ENCODE measurements around the gene SSBP3.

Gene SSBP3

GRCh38 chr1:54371038-54371941, 34.9 kb downstream of the SSBP3 start:
- DNase-seq: no peak

GRCh38 chr1:54370287-54370989, 35.8 kb downstream of the SSBP3 start:
- no peak for DNase-seq

GRCh38 chr1:54367613-54368012, 38.6 kb downstream of the SSBP3 start:
- no peak for DNase-seq

- no peak for DNase-seq
Observed at GRCh38 chr1:54365847-54366246, 40.3 kb downstream of the SSBP3 start.

GRCh38 chr1:54365398-54365797, 40.8 kb downstream of the SSBP3 start:
- no peak for DNase-seq

- DNase-seq: no peak
Observed at GRCh38 chr1:54364995-54365394, 41.2 kb downstream of the SSBP3 start.

GRCh38 chr1:54364582-54364981, 41.6 kb downstream of the SSBP3 start:
- DNase-seq: no peak

- no peak for DNase-seq
Observed at GRCh38 chr1:54363925-54364324, 42.3 kb downstream of the SSBP3 start.

GRCh38 chr1:54362881-54363340, 43.3 kb downstream of the SSBP3 start:
- DNase-seq: no peak

GRCh38 chr1:54361342-54361741, 44.9 kb downstream of the SSBP3 start:
- DNase-seq: no peak

- no peak for DNase-seq
Observed at GRCh38 chr1:54360165-54361005, 45.8 kb downstream of the SSBP3 start.

GRCh38 chr1:54359393-54360162, 46.6 kb downstream of the SSBP3 start:
- no peak for DNase-seq

- DNase-seq: no peak
Observed at GRCh38 chr1:54358503-54359168, 47.6 kb downstream of the SSBP3 start.

GRCh38 chr1:54357967-54358366, 48.2 kb downstream of the SSBP3 start:
- DNase-seq: no peak

GRCh38 chr1:54356680-54357147, 49.5 kb downstream of the SSBP3 start:
- no peak for DNase-seq

GRCh38 chr1:54355931-54356679, 50.1 kb downstream of the SSBP3 start:
- no peak for DNase-seq

- no peak for DNase-seq
Observed at GRCh38 chr1:54354899-54355298, 51.3 kb downstream of the SSBP3 start.

GRCh38 chr1:54353959-54354358, 52.2 kb downstream of the SSBP3 start:
- DNase-seq: no peak

- DNase-seq: no peak
Observed at GRCh38 chr1:54352755-54353154, 53.4 kb downstream of the SSBP3 start.

GRCh38 chr1:54350360-54350759, 55.8 kb downstream of the SSBP3 start:
- no peak for DNase-seq

GRCh38 chr1:54348700-54349021, 57.5 kb downstream of the SSBP3 start:
- no peak for DNase-seq

Data from HCEC 1CT (cell line).